LNCaP clone FGC (cell line): ENCODE measurements around the gene CR1.
"Not testable (repeated sequence)": the region's sequence is repeated elsewhere in the genome, so short reads cannot be mapped to it uniquely, and the experiment has no call there.

Experiments
- DNase-seq: peaks from one replicate; pipeline ENCODE4 v3.0.0-alpha.2; 2011; ENCODE audit warnings: low read depth
- H3K4me3 ChIP-seq: 2 replicates; pipeline ENCODE4 v1.5.1; 2011; ENCODE audit warnings: mild to moderate bottlenecking, low read depth, low read length, control low read depth
- TF ChIP-seq, protein P1 (sequence below): IDR thresholded peaks from 2 replicates; pipeline ENCODE4 v1.5.1; 2012; ENCODE audit warnings: mild to moderate bottlenecking; ENCODE audit not compliant: control insufficient read depth, insufficient read depth; ENCODE audit errors: extremely low read depth

The CR1 gene

DNA sequence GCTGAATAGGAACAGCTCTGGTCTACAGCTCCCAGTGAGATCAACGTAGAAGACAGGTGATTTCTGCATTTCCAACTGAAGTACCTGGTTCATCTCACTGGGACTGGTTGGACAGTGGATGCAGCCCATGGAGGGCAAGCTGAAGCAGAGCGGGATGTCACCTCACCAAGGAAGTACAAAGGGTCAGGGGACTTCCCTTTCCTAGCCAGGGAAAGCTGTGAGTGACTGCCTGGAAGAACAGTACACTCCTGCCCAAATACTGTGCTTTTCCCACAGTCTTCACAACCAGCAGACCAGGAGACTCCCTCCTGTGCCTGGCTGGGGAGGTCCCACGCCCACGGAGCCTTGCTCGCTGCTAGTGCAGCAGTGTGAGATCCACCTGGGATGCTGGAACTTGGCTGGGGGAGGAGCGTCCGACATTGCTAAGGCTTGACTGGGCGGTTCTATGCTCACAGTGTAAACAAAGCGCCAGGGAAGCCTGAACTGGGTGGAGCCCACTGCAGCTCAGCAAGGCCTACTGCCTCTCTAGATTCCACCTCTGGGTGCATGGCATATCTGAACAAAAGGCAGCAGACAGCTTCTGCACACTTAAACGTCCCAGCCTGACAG lies 163.7 kb downstream of the CR1 start:
- no peak overlapping the region for H3K4me3 ChIP-seq
- no peak for DNase-seq
- TF ChIP-seq, protein P1, sequence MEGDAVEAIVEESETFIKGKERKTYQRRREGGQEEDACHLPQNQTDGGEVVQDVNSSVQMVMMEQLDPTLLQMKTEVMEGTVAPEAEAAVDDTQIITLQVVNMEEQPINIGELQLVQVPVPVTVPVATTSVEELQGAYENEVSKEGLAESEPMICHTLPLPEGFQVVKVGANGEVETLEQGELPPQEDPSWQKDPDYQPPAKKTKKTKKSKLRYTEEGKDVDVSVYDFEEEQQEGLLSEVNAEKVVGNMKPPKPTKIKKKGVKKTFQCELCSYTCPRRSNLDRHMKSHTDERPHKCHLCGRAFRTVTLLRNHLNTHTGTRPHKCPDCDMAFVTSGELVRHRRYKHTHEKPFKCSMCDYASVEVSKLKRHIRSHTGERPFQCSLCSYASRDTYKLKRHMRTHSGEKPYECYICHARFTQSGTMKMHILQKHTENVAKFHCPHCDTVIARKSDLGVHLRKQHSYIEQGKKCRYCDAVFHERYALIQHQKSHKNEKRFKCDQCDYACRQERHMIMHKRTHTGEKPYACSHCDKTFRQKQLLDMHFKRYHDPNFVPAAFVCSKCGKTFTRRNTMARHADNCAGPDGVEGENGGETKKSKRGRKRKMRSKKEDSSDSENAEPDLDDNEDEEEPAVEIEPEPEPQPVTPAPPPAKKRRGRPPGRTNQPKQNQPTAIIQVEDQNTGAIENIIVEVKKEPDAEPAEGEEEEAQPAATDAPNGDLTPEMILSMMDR: no peak

DNA sequence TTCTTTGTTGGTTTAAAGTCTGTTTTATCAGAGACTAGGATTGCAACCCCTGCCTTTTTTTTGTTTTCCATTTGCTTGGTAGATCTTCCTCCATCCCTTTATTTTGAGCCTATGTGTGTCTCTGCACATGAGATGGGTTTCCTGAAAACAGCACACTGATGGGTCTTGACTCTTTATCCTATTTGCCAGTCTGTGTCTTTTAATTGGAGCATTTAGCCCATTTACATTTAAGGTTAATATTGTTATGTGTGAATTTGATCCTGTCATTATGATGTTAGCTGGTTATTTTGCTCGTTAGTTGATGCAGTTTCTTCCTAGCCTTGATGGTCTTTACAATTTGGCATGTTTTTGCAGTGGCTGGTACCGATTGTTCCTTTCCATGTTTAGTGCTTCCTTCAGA lies 165.5 kb downstream of the CR1 start:
- H3K4me3 ChIP-seq, DNase-seq: not testable (repeated sequence)

DNA sequence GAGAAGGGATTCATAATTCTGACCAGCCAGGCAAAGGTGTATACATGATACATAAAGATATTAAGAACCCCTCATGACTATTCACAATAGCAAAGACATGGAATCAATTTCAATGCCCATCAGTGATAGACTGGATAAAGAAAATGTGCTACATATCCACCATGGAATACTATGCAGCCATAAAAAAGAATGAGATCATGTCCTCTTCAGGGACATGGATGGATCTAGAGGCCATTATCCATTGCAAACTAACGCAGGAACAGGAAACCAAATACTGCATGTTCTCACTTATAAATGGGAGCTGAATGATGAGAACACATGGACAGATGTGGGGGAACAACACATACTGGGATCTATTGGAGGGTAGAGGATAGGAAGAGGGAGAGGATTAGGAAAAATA lies 170.4 kb downstream of the CR1 start:
- no peak for DNase-seq
- no peak overlapping the region for H3K4me3 ChIP-seq
- TF ChIP-seq, protein P1: no peak

DNA sequence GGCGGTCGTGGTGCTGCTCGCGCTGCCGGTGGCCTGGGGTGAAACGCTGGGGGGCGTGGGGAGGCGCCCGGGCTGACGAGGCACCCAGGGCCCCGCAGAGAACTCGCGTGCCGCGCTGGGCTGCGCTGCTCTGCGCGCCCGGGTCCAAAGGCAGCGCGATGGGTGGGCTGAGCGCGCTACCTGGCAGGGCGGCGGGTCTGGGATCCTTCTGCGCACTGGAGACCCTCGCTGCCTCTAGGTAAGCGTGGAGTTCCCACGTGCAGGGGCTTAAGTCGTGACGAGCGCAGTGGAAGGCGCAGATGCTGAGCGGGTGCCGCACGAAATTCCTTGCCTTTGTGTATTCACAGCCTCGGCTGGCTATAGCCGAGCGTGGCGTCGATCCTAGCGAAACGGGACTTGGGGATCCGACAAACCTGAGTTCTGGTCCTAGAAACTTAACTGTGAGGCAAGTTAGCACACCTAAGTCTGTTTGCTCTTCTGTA lies 173.6 kb downstream of the CR1 start:
- H3K4me3 ChIP-seq: no peak overlapping the region
- TF ChIP-seq, protein P1: no peak
- DNase-seq: no peak

DNA sequence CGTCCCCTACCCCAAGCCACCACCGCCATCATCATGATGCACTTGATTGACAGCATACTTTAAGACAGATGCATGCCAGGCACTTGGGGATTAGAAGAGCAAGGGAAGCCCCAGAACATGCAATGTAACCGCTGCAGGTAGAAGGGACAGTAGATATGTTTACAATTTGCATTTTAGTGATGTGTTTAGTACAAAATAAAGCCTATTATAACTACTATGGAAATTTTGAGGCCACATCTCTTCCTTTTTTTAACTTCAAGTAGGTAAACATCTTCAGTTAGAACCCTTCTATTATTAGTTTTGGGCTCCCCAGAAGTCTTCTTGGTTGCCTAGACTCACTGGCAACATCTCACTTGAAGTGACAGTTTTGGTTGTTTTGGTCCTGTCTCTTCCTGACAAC lies 174.2 kb downstream of the CR1 start:
- H3K4me3 ChIP-seq: no peak overlapping the region
- TF ChIP-seq, protein P1: no peak
- no peak for DNase-seq

DNA sequence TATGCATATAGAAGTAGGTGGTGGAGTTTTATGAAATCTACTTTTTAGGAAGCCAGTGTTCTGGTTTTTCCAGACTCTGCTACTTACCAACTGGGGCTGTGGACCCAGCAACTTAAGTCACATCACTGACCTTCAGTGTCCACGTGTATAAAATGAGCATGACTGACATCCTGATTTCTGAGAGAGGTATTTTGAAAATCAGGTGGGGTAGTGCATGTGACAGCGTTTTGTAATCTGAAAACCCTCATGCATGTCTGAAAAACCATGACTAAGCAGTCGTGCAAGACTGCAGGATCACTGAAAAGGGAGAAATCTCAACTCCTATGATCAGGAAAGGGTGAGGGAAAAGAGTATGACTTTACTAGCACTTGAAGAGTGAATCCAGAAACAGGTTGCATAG lies 175.0 kb downstream of the CR1 start:
- TF ChIP-seq, protein P1: no peak
- no peak for DNase-seq

DNA sequence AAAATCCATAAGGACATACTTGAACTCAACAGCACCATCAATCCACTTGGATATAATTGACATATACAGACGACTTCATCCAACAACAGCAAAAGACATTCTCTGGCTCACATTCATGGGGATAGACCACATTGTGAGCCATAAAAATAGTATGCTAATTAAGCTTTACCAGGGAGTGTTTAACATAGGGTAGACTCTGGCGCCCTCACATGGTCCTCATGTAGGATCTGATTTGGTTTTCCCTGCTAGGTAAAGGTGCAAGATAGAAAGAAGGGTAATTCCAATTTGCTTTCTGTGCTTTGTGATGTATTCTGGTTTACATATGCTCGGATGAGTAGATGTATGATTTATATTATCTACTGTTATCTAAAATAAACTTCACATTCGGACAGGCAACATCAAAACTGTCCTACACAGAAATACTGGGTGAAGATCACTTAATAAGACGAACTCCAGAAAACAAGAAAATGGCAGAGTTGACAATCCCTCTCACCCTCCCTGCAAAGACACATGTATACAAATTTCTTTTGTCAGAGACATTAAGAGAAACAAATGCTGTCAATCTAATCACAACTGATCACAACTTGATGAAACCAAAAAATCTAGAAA lies 176.7 kb downstream of the CR1 start:
- DNase-seq: peak; percentile 69
- TF ChIP-seq, protein P1: peak; percentile 90
- H3K4me3 ChIP-seq: no peak overlapping the region

More for the DNA sequence above, 175.0 kb downstream of the CR1 start:
- no peak overlapping the region for H3K4me3 ChIP-seq
